Measurements from ENCODE around the gene TTC39B. TPM values are rescaled to one million over a fixed set of nuclear protein-coding genes. Genes with fewer than 3 reads are reported as not detected.

TTC39B gene
- total RNA-seq, 4 donors from 2014 or later: 37.2 to 55.3 (median 45.6) TPM

GRCh38 chr9:15180124-15180523, 126.9 kb downstream of the TTC39B start:
- no peak for DNase-seq (ENCODE audit: low spot score in 2 of 2)
- Histone ChIP-seq H3K9me3 (no peaks in the 10 kb centered on the region), H3K4me1 (no peaks in the 10 kb centered on the region), H3K27ac (no peak overlapping the region), H3K36me3 (peaks cover 45% of the 10 kb centered on the region), H3K27me3 (no peaks in the 10 kb centered on the region), H3K4me3 (no peak overlapping the region)
- no peak for TF ChIP-seq CTCF (IDR thresholded peaks at IDR 0.05)
- no peak for TF ChIP-seq POLR2AphosphoS5 (IDR thresholded peaks at IDR 0.05)
- TF ChIP-seq EP300 (IDR thresholded peaks at IDR 0.05): no peak
- WGBS: 93% methylated on average over 1 of the region's 1 CpG

- no peak for DNase-seq (ENCODE audit: low spot score in 2 of 2)
- WGBS: 90% methylated on average over 3 of the region's 3 CpGs
- H3K27ac ChIP-seq: no peak overlapping the region
- TF ChIP-seq EP300 (IDR thresholded peaks at IDR 0.05): no peak
- TF ChIP-seq POLR2AphosphoS5 (IDR thresholded peaks at IDR 0.05): no peak
- no peak for TF ChIP-seq POLR2A (IDR thresholded peaks at IDR 0.05)
- TF ChIP-seq CTCF (IDR thresholded peaks at IDR 0.05): no peak
- H3K4me1 ChIP-seq: no peaks in the 10 kb centered on the region
- H3K4me3 ChIP-seq: no peak overlapping the region
- no peaks in the 10 kb centered on the region for H3K9me3 ChIP-seq
- peaks cover 44% of the 10 kb centered on the region for H3K36me3 ChIP-seq
- no peaks in the 10 kb centered on the region for H3K27me3 ChIP-seq
These were observed 128.4 kb downstream of the TTC39B start for GRCh38 chr9:15178631-15179030.

GRCh38 chr9:15176836-15177235, 130.2 kb downstream of the TTC39B start:
- no peak for TF ChIP-seq EP300 (IDR thresholded peaks at IDR 0.05)
- no peak for TF ChIP-seq CTCF (IDR thresholded peaks at IDR 0.05)
- TF ChIP-seq POLR2A (IDR thresholded peaks at IDR 0.05): no peak
- TF ChIP-seq POLR2AphosphoS5 (IDR thresholded peaks at IDR 0.05): no peak
- peaks cover 40% of the 10 kb centered on the region for H3K36me3 ChIP-seq
- H3K4me3 ChIP-seq: no peak overlapping the region
- no peaks in the 10 kb centered on the region for H3K27me3 ChIP-seq
- no peak overlapping the region for H3K27ac ChIP-seq
- no peak for DNase-seq (ENCODE audit: low spot score in 2 of 2)
- 67% methylated on average over 1 of the region's 1 CpG for WGBS
- H3K4me1 ChIP-seq: no peaks in the 10 kb centered on the region
- H3K9me3 ChIP-seq: no peaks in the 10 kb centered on the region

GRCh38 chr9:15163931-15164330, 143.1 kb downstream of the TTC39B start:
- no peak for DNase-seq (ENCODE audit: low spot score in 2 of 2)
- Histone ChIP-seq H3K4me1 (no peaks in the 10 kb centered on the region), H3K4me3 (no peak overlapping the region), H3K36me3 (peaks cover 6% of the 10 kb centered on the region), H3K9me3 (no peaks in the 10 kb centered on the region), H3K27me3 (no peaks in the 10 kb centered on the region), H3K27ac (no peak overlapping the region)
- no peak for TF ChIP-seq POLR2AphosphoS5 (IDR thresholded peaks at IDR 0.05)

GRCh38 chr9:15161753-15162152, 145.3 kb downstream of the TTC39B start:
- WGBS: 93% methylated on average over 5 of the region's 5 CpGs
- TF ChIP-seq CTCF (IDR thresholded peaks at IDR 0.05) (no peak), POLR2A (IDR thresholded peaks at IDR 0.05) (no peak), EP300 (IDR thresholded peaks at IDR 0.05) (no peak), POLR2AphosphoS5 (IDR thresholded peaks at IDR 0.05) (no peak)
- Histone ChIP-seq H3K27ac (no peak overlapping the region), H3K36me3 (no peaks in the 10 kb centered on the region), H3K4me1 (peaks cover 6% of the 10 kb centered on the region), H3K4me3 (no peak overlapping the region), H3K9me3 (no peaks in the 10 kb centered on the region), H3K27me3 (no peaks in the 10 kb centered on the region)
- no peak for DNase-seq (ENCODE audit: low spot score in 2 of 2)

- no peak for DNase-seq (ENCODE audit: low spot score in 2 of 2)
- no peak overlapping the region for H3K27ac ChIP-seq
- H3K27me3 ChIP-seq: no peaks in the 10 kb centered on the region
- H3K36me3 ChIP-seq: no peaks in the 10 kb centered on the region
- WGBS: 100% methylated on average over 1 of the region's 1 CpG
- peaks cover 16% of the 10 kb centered on the region for H3K4me1 ChIP-seq
- no peak overlapping the region for H3K4me3 ChIP-seq
- no peak for TF ChIP-seq POLR2AphosphoS5 (IDR thresholded peaks at IDR 0.05)
- no peak for TF ChIP-seq POLR2A (IDR thresholded peaks at IDR 0.05)
- no peak for TF ChIP-seq CTCF (IDR thresholded peaks at IDR 0.05)
- TF ChIP-seq EP300 (IDR thresholded peaks at IDR 0.05): no peak
- H3K9me3 ChIP-seq: no peaks in the 10 kb centered on the region
These were observed 146.3 kb downstream of the TTC39B start for GRCh38 chr9:15160673-15161072.
